Activated T-cell treated with anti-CD3 and anti-CD28 coated beads, Interleukin-2, amount 50 U/mL, for 72 hours (primary cell): ENCODE data around the gene MSI1. TPM values are rescaled to one million over a fixed set of nuclear protein-coding genes. Genes with fewer than 3 reads are reported as not detected.

Experiments used
- ATAC-seq, 2 donors: fragments of 150-1000 bp; cut with Tn5 transposase; replicated peaks in 1 of 2; 2 replicates each; pipeline ENCODE4 v1.10.0; 2021; ENCODE audit warnings: moderate library complexity in 2 of 2, mild to moderate bottlenecking in 1 of 2
- DNase-seq, 2 donors: peaks; one replicate each; pipeline ENCODE4 v3.0.0; 2021 to 2022; ENCODE audit warnings: mixed read lengths in 1 of 2
- H3K27ac Mint-ChIP-seq: one replicate; pipeline ENCODE4 v1.8.0; 2022; ENCODE audit warnings: mild to moderate bottlenecking, moderate library complexity, mixed read lengths
- H3K27me3 Mint-ChIP-seq: one replicate; pipeline ENCODE4 v1.8.0; 2022; ENCODE audit warnings: low read depth, mixed read lengths
- H3K36me3 Mint-ChIP-seq, 2 donors: one replicate each; pipeline ENCODE4 v1.8.0; 2022; ENCODE audit warnings: mixed read lengths in 2 of 2, mild to moderate bottlenecking in 1 of 2; ENCODE audit not compliant: insufficient read depth in 2 of 2
- H3K4me1 Mint-ChIP-seq: one replicate; pipeline ENCODE4 v1.8.0; 2022; ENCODE audit warnings: low read depth, mixed read lengths
- H3K4me3 Mint-ChIP-seq, 2 donors: one replicate each; pipeline ENCODE4 v1.8.0; 2022; ENCODE audit warnings: mild to moderate bottlenecking in 2 of 2, mixed read lengths in 2 of 2, moderate library complexity in 2 of 2
- H3K9me3 Mint-ChIP-seq, 2 donors: one replicate each; pipeline ENCODE4 v1.8.0; 2022; ENCODE audit warnings: mixed read lengths in 2 of 2
- total RNA-seq, 2 donors: library from RNA; stranded (reverse); gene quantifications; one replicate each; pipeline ENCODE4 v1.2.3, GENCODE V29; 2022

The MSI1 gene
- total RNA-seq, 2 donors from 2014 or later = 5.6 to 6.6 TPM

- no peaks in the 10 kb centered on the region for H3K9me3 Mint-ChIP-seq
These were observed 29.0 kb upstream of the MSI1 start for GRCh38 chr12:120397824-120398540.

GRCh38 chr12:120394483-120395367 is 25.8 kb upstream of the MSI1 start:
- H3K4me1 Mint-ChIP-seq = peaks cover 4% of the 10 kb centered on the region
- no peaks in the 10 kb centered on the region for H3K36me3 Mint-ChIP-seq
- no peak overlapping the region for H3K4me3 Mint-ChIP-seq
- no peaks in the 10 kb centered on the region for H3K9me3 Mint-ChIP-seq
- ATAC-seq = no peak
- H3K27me3 Mint-ChIP-seq = peaks cover 46% of the 10 kb centered on the region
- DNase-seq = no peak
- no peak overlapping the region for H3K27ac Mint-ChIP-seq

More at GRCh38 chr12:120397824-120398540, 29.0 kb upstream of the MSI1 start:
- Mint-ChIP-seq H3K4me3 (no peak overlapping the region), H3K27me3 (peaks cover 43% of the 10 kb centered on the region), H3K27ac (no peak overlapping the region), H3K36me3 (no peaks in the 10 kb centered on the region), H3K4me1 (peaks cover 6% of the 10 kb centered on the region)
- no peak for ATAC-seq
- DNase-seq = no peak

GRCh38 chr12:120390540-120391120 is 21.7 kb upstream of the MSI1 start:
- Mint-ChIP-seq H3K9me3 (no peaks in the 10 kb centered on the region), H3K4me1 (peaks cover 5% of the 10 kb centered on the region), H3K27ac (no peak overlapping the region), H3K36me3 (no peaks in the 10 kb centered on the region), H3K27me3 (peaks cover 58% of the 10 kb centered on the region), H3K4me3 (no peak overlapping the region)
- ATAC-seq = no peak
- no peak for DNase-seq

DNA sequence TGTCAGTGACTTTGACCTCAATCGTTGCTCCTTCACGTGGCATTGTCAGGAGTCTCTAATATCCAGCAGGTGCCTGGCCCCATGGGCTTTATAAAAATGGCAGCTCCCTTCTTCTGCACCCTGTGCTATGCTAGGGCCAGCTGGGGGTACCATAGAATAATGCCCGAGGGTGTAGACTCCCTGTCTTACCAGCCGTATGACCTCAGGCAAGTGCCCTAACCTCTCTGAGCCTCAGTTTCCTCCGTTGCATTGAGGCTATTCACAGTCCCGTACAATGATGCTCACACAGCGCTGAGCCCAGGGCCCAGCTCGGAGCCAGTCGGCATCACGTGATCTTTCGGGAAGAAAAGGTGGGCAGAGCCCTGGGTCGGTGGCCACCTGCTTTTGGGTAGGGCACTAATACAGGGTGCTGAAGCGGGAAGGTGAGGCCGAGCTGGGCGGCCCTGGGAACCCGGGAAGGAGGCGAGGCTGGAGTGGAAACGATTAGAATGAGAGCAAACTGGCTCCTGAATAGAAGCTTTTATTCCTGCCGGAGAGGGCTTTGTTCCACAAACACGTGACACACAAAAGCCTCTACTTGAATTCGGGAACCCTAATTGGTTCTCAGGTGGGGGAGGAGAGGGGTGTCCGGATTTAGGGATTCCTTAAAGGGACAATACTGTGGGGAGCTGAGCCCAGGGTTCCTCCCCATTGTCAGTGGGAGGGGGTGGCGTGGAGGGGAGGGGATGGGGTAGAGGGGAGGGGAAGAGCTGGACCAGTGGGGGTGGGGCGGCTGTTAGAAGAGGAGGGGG is 19.9 kb upstream of the MSI1 start:
- Mint-ChIP-seq H3K4me1 (peaks cover 5% of the 10 kb centered on the region), H3K27me3 (peaks cover 50% of the 10 kb centered on the region), H3K36me3 (no peaks in the 10 kb centered on the region)

GRCh38 chr12:120381752-120382419 is 12.9 kb upstream of the MSI1 start:
- no peaks in the 10 kb centered on the region for H3K4me1 Mint-ChIP-seq
- H3K27me3 Mint-ChIP-seq = peaks cover 39% of the 10 kb centered on the region
- DNase-seq (no peak), ATAC-seq (no peak)
- H3K4me3 Mint-ChIP-seq = no peak overlapping the region
- H3K36me3 Mint-ChIP-seq = no peaks in the 10 kb centered on the region
- no peaks in the 10 kb centered on the region for H3K9me3 Mint-ChIP-seq
- H3K27ac Mint-ChIP-seq = no peak overlapping the region

More for the DNA sequence above, 19.9 kb upstream of the MSI1 start:
- Mint-ChIP-seq H3K4me3 (peak overlapping the region; percentile 15 to 45), H3K9me3 (no peaks in the 10 kb centered on the region), H3K27ac (no peak overlapping the region)
- DNase-seq = no peak
- no peak for ATAC-seq

DNA sequence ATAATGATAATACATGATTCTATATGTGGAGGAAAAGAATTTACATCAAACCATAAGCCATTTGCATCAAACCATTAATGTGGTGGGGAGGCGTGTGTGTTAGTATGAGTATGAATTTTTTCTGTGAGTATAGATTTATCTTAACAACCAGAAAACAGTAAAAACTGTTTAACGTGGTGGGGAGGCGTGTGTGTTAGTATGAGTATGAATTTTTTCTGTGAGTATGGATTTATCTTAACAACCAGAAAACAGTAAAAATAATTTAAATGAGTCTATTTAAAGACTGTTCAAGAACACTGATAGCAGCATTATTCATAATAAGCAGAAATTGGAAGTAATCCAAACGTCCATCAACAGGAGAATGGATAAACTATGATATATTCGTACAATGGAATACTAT is 9.1 kb upstream of the MSI1 start:
- Mint-ChIP-seq H3K27me3 (peaks cover 50% of the 10 kb centered on the region), H3K9me3 (no peaks in the 10 kb centered on the region), H3K36me3 (no peaks in the 10 kb centered on the region), H3K4me1 (no peaks in the 10 kb centered on the region), H3K27ac (no peak overlapping the region), H3K4me3 (no peak overlapping the region)
- ATAC-seq (no peak), DNase-seq (no peak)

DNA sequence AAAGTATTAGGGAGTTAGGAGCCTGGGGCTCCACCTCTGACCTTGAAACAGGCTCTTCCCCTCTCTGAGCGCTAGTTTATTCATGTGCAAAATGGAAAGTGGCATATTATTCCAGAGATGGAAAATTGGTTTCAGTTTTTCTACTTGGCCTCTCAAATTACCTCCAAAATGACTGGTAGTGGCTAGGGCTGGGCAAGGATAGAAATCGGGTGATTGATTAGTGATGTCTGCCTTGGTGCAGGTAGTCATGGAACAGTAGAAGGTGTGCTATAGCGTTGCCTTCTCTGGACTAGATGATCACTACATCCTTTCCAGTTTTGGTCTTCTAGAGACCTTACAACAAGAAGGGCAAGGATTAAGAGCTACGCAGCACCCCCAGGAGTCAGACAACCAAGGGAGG is 8.6 kb upstream of the MSI1 start:
- peaks cover 54% of the 10 kb centered on the region for H3K27me3 Mint-ChIP-seq
- no peak for DNase-seq
- no peaks in the 10 kb centered on the region for H3K9me3 Mint-ChIP-seq
- H3K4me3 Mint-ChIP-seq = no peak overlapping the region
- ATAC-seq = no peak
- no peak overlapping the region for H3K27ac Mint-ChIP-seq
- H3K36me3 Mint-ChIP-seq = no peaks in the 10 kb centered on the region
- no peaks in the 10 kb centered on the region for H3K4me1 Mint-ChIP-seq

DNA sequence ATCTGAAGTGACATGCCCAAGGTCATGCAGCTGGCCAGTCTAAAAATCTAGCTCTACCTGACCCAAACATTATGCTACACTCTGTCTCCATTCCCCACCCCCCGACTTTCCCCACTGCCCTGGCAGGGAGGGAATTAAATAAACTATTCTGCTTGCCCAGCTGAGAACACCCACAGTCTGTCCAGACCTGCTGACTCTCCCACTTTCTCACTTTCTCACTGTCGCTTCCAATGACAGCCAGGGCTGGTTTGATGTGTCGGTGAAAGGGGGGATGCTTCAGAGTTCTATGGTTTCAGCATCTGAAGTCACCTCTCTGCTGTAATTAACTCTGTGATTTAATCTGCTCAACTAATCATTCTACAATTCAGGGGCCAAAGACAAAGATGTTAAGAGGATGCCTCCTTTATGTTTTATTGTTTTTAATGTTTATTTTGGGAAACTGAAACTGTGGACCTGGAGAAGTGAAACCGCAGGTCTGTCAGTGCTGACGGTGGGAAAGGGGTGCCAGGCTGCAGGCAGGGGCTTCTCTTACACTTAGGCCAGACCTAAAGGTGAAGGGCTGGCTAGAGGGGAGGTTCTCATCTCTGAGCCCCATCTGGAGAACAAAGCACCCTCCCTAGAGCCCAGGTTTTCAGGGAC is 8.1 kb upstream of the MSI1 start:
- H3K4me1 Mint-ChIP-seq = no peaks in the 10 kb centered on the region
- no peak overlapping the region for H3K4me3 Mint-ChIP-seq
- DNase-seq (no peak), ATAC-seq (no peak)
- H3K27me3 Mint-ChIP-seq = peaks cover 56% of the 10 kb centered on the region
- no peaks in the 10 kb centered on the region for H3K36me3 Mint-ChIP-seq
- H3K9me3 Mint-ChIP-seq = no peaks in the 10 kb centered on the region
- no peak overlapping the region for H3K27ac Mint-ChIP-seq

GRCh38 chr12:120376416-120376815 is 7.5 kb upstream of the MSI1 start:
- Mint-ChIP-seq H3K36me3 (no peaks in the 10 kb centered on the region), H3K27me3 (peaks cover 56% of the 10 kb centered on the region), H3K4me3 (no peak overlapping the region), H3K27ac (no peak overlapping the region), H3K9me3 (no peaks in the 10 kb centered on the region), H3K4me1 (no peaks in the 10 kb centered on the region)
- ATAC-seq = no peak
- DNase-seq = no peak

DNA sequence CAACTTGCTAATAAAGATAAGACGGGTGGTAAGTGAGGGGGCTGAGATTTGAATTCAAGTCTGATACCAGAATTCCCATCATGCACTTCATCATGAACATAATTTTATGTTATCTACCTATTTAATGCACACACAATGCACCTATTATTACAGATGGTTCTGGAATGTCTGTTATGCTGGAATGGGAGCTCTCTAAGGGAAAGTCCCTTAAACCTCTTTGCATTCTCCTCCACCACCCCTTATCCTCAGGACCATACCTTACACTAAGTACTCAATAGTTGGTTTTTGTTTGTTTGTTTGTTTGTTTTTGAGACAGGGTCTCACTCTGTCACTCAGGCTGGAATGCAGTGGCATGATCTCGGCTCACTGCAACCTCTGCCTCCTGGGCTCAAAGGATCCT is 7.0 kb upstream of the MSI1 start:
- ATAC-seq = no peak
- Mint-ChIP-seq H3K27me3 (peaks cover 58% of the 10 kb centered on the region), H3K36me3 (no peaks in the 10 kb centered on the region)

GRCh38 chr12:120373683-120374082 is 4.7 kb upstream of the MSI1 start:
- Mint-ChIP-seq H3K36me3 (peaks cover 1 to 2% of the 10 kb centered on the region in 2 donors), H3K27me3 (peaks cover 68% of the 10 kb centered on the region), H3K4me3 (no peak overlapping the region), H3K27ac (no peak overlapping the region), H3K4me1 (peaks cover 10% of the 10 kb centered on the region), H3K9me3 (no peaks in the 10 kb centered on the region)
- DNase-seq (no peak), ATAC-seq (no peak)

More for the DNA sequence above, 7.0 kb upstream of the MSI1 start:
- H3K9me3 Mint-ChIP-seq = no peaks in the 10 kb centered on the region
- no peak for DNase-seq
- H3K4me3 Mint-ChIP-seq = no peak overlapping the region
- H3K27ac Mint-ChIP-seq = no peak overlapping the region
- H3K4me1 Mint-ChIP-seq = no peaks in the 10 kb centered on the region
